HL-60 (cell line): ENCODE measurements around the gene CD14.
"Not testable (repeated sequence)": the region's sequence is repeated elsewhere in the genome, so short reads cannot be mapped to it uniquely, and the experiment has no call there.

ENCODE experiments used
- CTCF ChIP-seq: IDR thresholded peaks from one replicate; pipeline ENCODE4 v1.5.1; 2011; ENCODE audit warnings: low read length, control low read depth, inconsistent platforms; ENCODE audit not compliant: insufficient read depth
- POLR2AphosphoS5 ChIP-seq: IDR thresholded peaks from 2 replicates; pipeline ENCODE4 v1.6.1; 2012; ENCODE audit warnings: low read depth
- REST ChIP-seq: IDR thresholded peaks from 2 replicates; pipeline ENCODE4 v1.6.1; 2012; ENCODE audit warnings: low read depth; ENCODE audit not compliant: insufficient replicate concordance

GRCh38 chr5:140671035-140671434 lies 38.1 kb upstream of the CD14 start:
- TF ChIP-seq CTCF, REST, POLR2AphosphoS5: not testable (repeated sequence)
